ENCODE measurements around the gene GNPAT. TPM values are rescaled to one million over a fixed set of nuclear protein-coding genes. Genes with fewer than 3 reads are reported as not detected.
A peak's percentile ranks its signal among the peaks of the same experiment; 100 is the strongest.

Gene GNPAT
- total and polyA plus RNA-seq, 2 of the 4 experiments (the other 2 are of a cell fraction), result 17.2 to 36.0 TPM

DNA sequence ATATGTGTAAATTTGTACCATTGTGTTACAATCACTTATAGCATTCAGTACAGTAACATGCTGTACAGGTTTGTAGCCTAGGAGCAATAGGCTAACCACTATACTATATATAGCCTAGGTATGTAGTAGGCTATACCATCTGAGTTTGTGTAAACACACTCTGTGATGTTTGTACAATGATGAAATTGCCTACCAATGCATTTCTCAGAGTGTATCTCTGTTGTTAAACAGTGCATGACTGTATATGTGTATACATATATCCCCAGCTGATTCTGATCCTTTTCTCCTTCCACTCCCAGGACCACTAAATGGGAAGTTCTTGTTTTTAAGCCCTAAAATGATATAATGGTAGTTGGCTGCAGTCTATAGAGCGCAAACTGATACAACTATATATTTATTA is 7.8 kb downstream of the GNPAT start:
- no peak overlapping the region for H4K5ac ChIP-seq (ENCODE audit: low read depth, low read length)
- H3K14ac ChIP-seq (replicated peaks; ENCODE audit: low read depth, low read length), result no peak overlapping the region
- H2BK20ac ChIP-seq (ENCODE audit: low read depth, low read length), result no peak overlapping the region
- BruUV-seq (replicated peaks), result no TSS peak
- ChIA-PET POLR2A (ENCODE audit: unreplicated experiment) (no interaction called here), CTCF (no interaction called here)
- H3K4me2 ChIP-seq (ENCODE audit: low read depth, low read length), result no peak overlapping the region
- peak; percentile 45 for DNase-seq
- intact Hi-C loops (cut with micrococcal nuclease) (no loop called here), in situ Hi-C loops (cut with MboI; ENCODE audit: low sequenced_read_pairs) (no loop called here), dilution Hi-C loops (cut with HindIII; ENCODE audit: low sequenced_read_pairs, unreplicated experiment) (no loop called here)
- H3K27ac ChIP-seq (ENCODE audit: insufficient read depth, low read length), result no peak overlapping the region
- no peaks in the 10 kb centered on the region for H3K9me3 ChIP-seq (ENCODE audit: control insufficient read depth, insufficient read depth, low read length)
- TF ChIP-seq USF2 (IDR thresholded peaks at IDR 0.05; ENCODE audit: low read depth, low read length), result no peak
- peak; percentile 65 for TF ChIP-seq MAFK (IDR thresholded peaks at IDR 0.05; ENCODE audit: low read depth, low read length)
- no peak for TF ChIP-seq RAD21 (IDR thresholded peaks at IDR 0.05; ENCODE audit: low read length)
- H3K4me3 ChIP-seq (ENCODE audit: insufficient read depth, low read depth, low read length), result no peak overlapping the region
- no peak overlapping the region for H3K56ac ChIP-seq (ENCODE audit: extremely low read depth, insufficient read depth, low read length)
- no CpG with 5 or more reads among the region's 1 CpG for WGBS, 2 experiments (ENCODE audit: extremely low coverage in 2 of 2, insufficient read length in 1 of 2)
- H3K4ac ChIP-seq (ENCODE audit: low read depth, low read length), result no peak overlapping the region
- no peak overlapping the region for H3K23ac ChIP-seq (ENCODE audit: low read depth, low read length)
- no peak overlapping the region for H2BK5ac ChIP-seq (ENCODE audit: low read depth, low read length, poor library complexity, severe bottlenecking)
- no peak overlapping the region for H3K9ac ChIP-seq (ENCODE audit: low read depth, low read length)
- no peaks in the 10 kb centered on the region; the same call in 1 of the 2 replicates for H4K20me1 ChIP-seq (ENCODE audit: insufficient read depth, low read length)
- no peaks in the 10 kb centered on the region for H3K27me3 ChIP-seq (ENCODE audit: control insufficient read depth, insufficient read depth, low read length)
- no peak overlapping the region for H4K8ac ChIP-seq (ENCODE audit: low read depth in 2 of 2, low read length in 2 of 2)
- H2AFZ ChIP-seq (replicated peaks; ENCODE audit: low read length, poor library complexity), result no peak overlapping the region
- no peaks in the 10 kb centered on the region for H3K9me1 ChIP-seq (ENCODE audit: insufficient read depth, low read length)
- H2AK9ac ChIP-seq (replicated peaks; ENCODE audit: low read depth, low read length, poor library complexity), result no peak overlapping the region
- H3K36me3 ChIP-seq (ENCODE audit: control insufficient read depth, insufficient read depth, low read length), result no peaks in the 10 kb centered on the region; the same call in none of the 2 replicates
- no peak overlapping the region for H2AK5ac ChIP-seq (ENCODE audit: low read depth, low read length)
- peak; percentile 29; the same call in 1 of the 2 replicates for ATAC-seq (ENCODE audit: low read depth)
- H2BK15ac ChIP-seq (ENCODE audit: low read depth, low read length), result no peak overlapping the region
- H3K79me1 ChIP-seq (ENCODE audit: low read depth in 1 of 2, low read length in 2 of 2), result peaks cover 29% of the 10 kb centered on the region in 2 experiments
- no peaks in the 10 kb centered on the region for H3K4me1 ChIP-seq (ENCODE audit: control insufficient read depth, insufficient read depth, low read length)
- no peak overlapping the region for H2BK120ac ChIP-seq (ENCODE audit: low read depth, low read length)
- no peak overlapping the region for H3K18ac ChIP-seq (ENCODE audit: low read depth, low read length)
- H4K91ac ChIP-seq (ENCODE audit: insufficient read depth, low read depth, low read length), result no peak overlapping the region
